HepG2 (cell line): ENCODE data around the gene HSPA1B. TPM values are rescaled to one million over a fixed set of nuclear protein-coding genes. Genes with fewer than 3 reads are reported as not detected.

Experiments used
- EED ChIP-seq: sonication (generic); formaldehyde crosslinking; IDR thresholded peaks from 2 replicates; pipeline ENCODE4 v1.5.0; 2020; ENCODE audit warnings: mild to moderate bottlenecking, missing genetic modification reagents
- ERF ChIP-seq: IDR thresholded peaks from 2 replicates; pipeline ENCODE4 v1.6.1; 2018; ENCODE audit warnings: missing biosample characterization, missing genetic modification reagents
- GFI1 ChIP-seq: sonication (generic); formaldehyde crosslinking; IDR thresholded peaks from 2 replicates; pipeline ENCODE4 v1.5.0; 2020; ENCODE audit warnings: missing genetic modification reagents, mild to moderate bottlenecking, borderline replicate concordance
- HDAC6 ChIP-seq: fragments of 200-600 bp; sonication (generic); IDR thresholded peaks from 2 replicates; pipeline ENCODE4 v1.7.0; 2017; ENCODE audit warnings: mild to moderate bottlenecking, antibody characterized with exemption, low read length, low read depth
- KDM5A ChIP-seq: fragments of 200-600 bp; sonication (generic); IDR thresholded peaks from 2 replicates; pipeline ENCODE4 v1.7.0; 2018; ENCODE audit warnings: antibody characterized with exemption, mild to moderate bottlenecking, low read length, borderline replicate concordance
- KLF11 ChIP-seq: IDR thresholded peaks from 2 replicates; pipeline ENCODE4 v1.6.1; 2016; ENCODE audit warnings: missing compliant biosample characterization
- NBN ChIP-seq: fragments of 450-650 bp; conservative IDR thresholded peaks from 2 replicates; pipeline ENCODE4 v1.6.1; 2017
- NCOA2 ChIP-seq: sonication (generic); formaldehyde crosslinking; IDR thresholded peaks from 2 replicates; pipeline ENCODE4 v1.8.0; 2022; ENCODE audit warnings: inconsistent platforms
- NR2F6 ChIP-seq, 2 experiments: IDR thresholded peaks; 2 replicates each; pipeline ENCODE4 v1.6.1; 2016; ENCODE audit warnings: antibody characterized with exemption in 1 of 2, mild to moderate bottlenecking in 1 of 2
- PLRG1 ChIP-seq: fragments of 450-650 bp; conservative IDR thresholded peaks from 2 replicates; pipeline ENCODE4 v1.6.1; 2016
- PPARG ChIP-seq: conservative IDR thresholded peaks from 2 replicates; pipeline ENCODE4 v1.6.1; 2016; ENCODE audit warnings: missing biosample characterization, missing genetic modification reagents
- REXO4 ChIP-seq: sonication (generic); formaldehyde crosslinking; IDR thresholded peaks from 2 replicates; pipeline ENCODE4 v1.8.0; 2022; ENCODE audit warnings: missing genetic modification reagents, mild to moderate bottlenecking, borderline replicate concordance
- RFX3 ChIP-seq: IDR thresholded peaks from 2 replicates; pipeline ENCODE4 v1.6.1; 2016; ENCODE audit warnings: missing biosample characterization, missing genetic modification reagents
- SP4 ChIP-seq: sonication (generic); formaldehyde crosslinking; IDR thresholded peaks from 2 replicates; pipeline ENCODE4 v1.8.1; 2023; ENCODE audit warnings: mild to moderate bottlenecking, missing genetic modification reagents
- TEAD3 ChIP-seq: optimal IDR thresholded peaks from 2 replicates; pipeline ENCODE3; 2016; ENCODE audit warnings: borderline replicate concordance
- TSC22D2 ChIP-seq: sonication (generic); formaldehyde crosslinking; IDR thresholded peaks from 2 replicates; pipeline ENCODE4 v1.5.1; 2020; ENCODE audit warnings: missing genetic modification reagents, mild to moderate bottlenecking, borderline replicate concordance
- ZNF235 ChIP-seq: sonication (generic); formaldehyde crosslinking; IDR thresholded peaks from 2 replicates; pipeline ENCODE4 v1.8.1; 2023; ENCODE audit warnings: mild to moderate bottlenecking, missing genetic modification reagents, borderline replicate concordance
- ZNF274 ChIP-seq: sonication (generic); formaldehyde crosslinking; IDR thresholded peaks from 2 replicates; pipeline ENCODE4 v1.5.1; 2020; ENCODE audit warnings: mild to moderate bottlenecking, missing genetic modification reagents
- ZNF30 ChIP-seq: sonication (generic); formaldehyde crosslinking; IDR thresholded peaks from 2 replicates; pipeline ENCODE4 v1.5.0; 2020; ENCODE audit warnings: mild to moderate bottlenecking, missing genetic modification reagents
- ZNF614 ChIP-seq: IDR thresholded peaks from 2 replicates; pipeline ENCODE4 v1.6.1; 2018; ENCODE audit warnings: missing biosample characterization, missing genetic modification reagents, inconsistent platforms, borderline replicate concordance
- ZNF660 ChIP-seq: sonication (generic); formaldehyde crosslinking; IDR thresholded peaks from 2 replicates; pipeline ENCODE4 v1.5.1; 2020; ENCODE audit warnings: mild to moderate bottlenecking, low read depth, missing genetic modification reagents, borderline replicate concordance
- ZNF780A ChIP-seq: sonication (generic); formaldehyde crosslinking; IDR thresholded peaks from 2 replicates; pipeline ENCODE4 v1.8.0; 2022; ENCODE audit warnings: mild to moderate bottlenecking, missing genetic modification reagents, moderate library complexity
- polyA plus RNA-seq, 8 experiments: library from polyadenylated mRNA; depleted of rRNA in 3 of 8; stranded (reverse) in 7 of 8; unstranded in 1 of 8; fragments of >200 nt; fragmentation: Illumina TruSeq in 4 of 8; extraction: Trizol in 4 of 8; gene quantifications; 2 replicates each; pipeline versions ENCODE4 v1.2.1 to v1.2.3, GENCODE V29; 2011 to 2016; ENCODE audit warnings: low read depth in 4 of 8, missing spikeins in 1 of 8, mixed read lengths in 1 of 8; ENCODE audit not compliant: insufficient read depth in 1 of 8
- total RNA-seq, 5 experiments: library from RNA; depleted of rRNA; stranded (reverse); fragments of >200 nt; fragmentation: Illumina TruSeq; extraction: Trizol; gene quantifications; 2 replicates each; pipeline ENCODE4 v1.2.3, GENCODE V29; 2016; ENCODE audit warnings: low read depth in 1 of 5
- TF ChIP-seq, protein P1 (sequence below): sonication (generic); formaldehyde crosslinking; IDR thresholded peaks from 2 replicates; pipeline ENCODE4 v1.9.0; 2021; ENCODE audit warnings: missing genetic modification reagents, mild to moderate bottlenecking, borderline replicate concordance
- TF ChIP-seq, protein P2 (sequence below): sonication (generic); formaldehyde crosslinking; IDR thresholded peaks from 2 replicates; pipeline ENCODE4 v1.5.0; 2020; ENCODE audit warnings: missing genetic modification reagents
- TF ChIP-seq, protein P3 (sequence below): sonication (generic); formaldehyde crosslinking; IDR thresholded peaks from 2 replicates; pipeline ENCODE4 v1.4.0; 2020; ENCODE audit warnings: mild to moderate bottlenecking, missing genetic modification reagents
- TF ChIP-seq, protein P4 (sequence below): IDR thresholded peaks from 2 replicates; pipeline ENCODE4 v1.6.1; 2016
- TF ChIP-seq, protein P5 (sequence below): sonication (generic); formaldehyde crosslinking; IDR thresholded peaks from 2 replicates; pipeline ENCODE4 v1.4.0; 2020; ENCODE audit warnings: low read depth, mild to moderate bottlenecking, missing genetic modification reagents

The HSPA1B gene
- total and polyA plus RNA-seq, 2 of the 13 experiments (the other 11 are each of a cell fraction or from before 2014, with no cell fraction given) = 26.0 to 186 TPM

DNA sequence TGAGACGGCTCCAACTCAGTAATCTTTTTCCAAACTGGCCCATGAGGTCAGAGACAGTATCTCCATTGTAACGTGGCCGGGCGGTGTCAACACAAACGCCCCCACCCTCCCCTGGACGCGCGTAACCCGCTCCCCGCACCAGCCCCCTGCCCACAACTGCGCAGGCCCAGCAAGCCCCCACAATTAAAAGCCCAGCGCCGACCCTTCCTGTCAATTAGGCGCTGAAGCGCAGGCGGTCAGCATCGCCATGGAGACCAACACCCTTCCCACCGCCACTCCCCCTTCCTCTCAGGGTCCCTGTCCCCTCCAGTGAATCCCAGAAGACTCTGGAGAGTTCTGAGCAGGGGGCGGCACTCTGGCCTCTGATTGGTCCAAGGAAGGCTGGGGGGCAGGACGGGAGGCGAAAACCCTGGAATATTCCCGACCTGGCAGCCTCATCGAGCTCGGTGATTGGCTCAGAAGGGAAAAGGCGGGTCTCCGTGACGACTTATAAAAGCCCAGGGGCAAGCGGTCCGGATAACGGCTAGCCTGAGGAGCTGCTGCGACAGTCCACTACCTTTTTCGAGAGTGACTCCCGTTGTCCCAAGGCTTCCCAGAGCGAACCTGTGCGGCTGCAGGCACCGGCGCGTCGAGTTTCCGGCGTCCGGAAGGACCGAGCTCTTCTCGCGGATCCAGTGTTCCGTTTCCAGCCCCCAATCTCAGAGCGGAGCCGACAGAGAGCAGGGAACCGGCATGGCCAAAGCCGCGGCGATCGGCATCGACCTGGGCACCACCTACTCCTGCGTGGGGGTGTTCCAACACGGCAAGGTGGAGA, 12.3 kb upstream of the HSPA1B start, which contains the start of the genes HSPA1A and HSPA1L (continued):
- TF ChIP-seq NBN = no peak
- TF ChIP-seq ZNF235 (CRISPR knock-in tag) = no peak
- TF ChIP-seq, protein P1, sequence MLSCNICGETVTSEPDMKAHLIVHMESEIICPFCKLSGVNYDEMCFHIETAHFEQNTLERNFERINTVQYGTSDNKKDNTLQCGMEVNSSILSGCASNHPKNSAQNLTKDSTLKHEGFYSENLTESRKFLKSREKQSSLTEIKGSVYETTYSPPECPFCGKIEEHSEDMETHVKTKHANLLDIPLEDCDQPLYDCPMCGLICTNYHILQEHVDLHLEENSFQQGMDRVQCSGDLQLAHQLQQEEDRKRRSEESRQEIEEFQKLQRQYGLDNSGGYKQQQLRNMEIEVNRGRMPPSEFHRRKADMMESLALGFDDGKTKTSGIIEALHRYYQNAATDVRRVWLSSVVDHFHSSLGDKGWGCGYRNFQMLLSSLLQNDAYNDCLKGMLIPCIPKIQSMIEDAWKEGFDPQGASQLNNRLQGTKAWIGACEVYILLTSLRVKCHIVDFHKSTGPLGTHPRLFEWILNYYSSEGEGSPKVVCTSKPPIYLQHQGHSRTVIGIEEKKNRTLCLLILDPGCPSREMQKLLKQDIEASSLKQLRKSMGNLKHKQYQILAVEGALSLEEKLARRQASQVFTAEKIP (CRISPR knock-in tag) = no peak
- TF ChIP-seq ZNF780A (CRISPR knock-in tag) = no peak
- peak; percentile 64 for TF ChIP-seq RFX3 (CRISPR knock-in tag)
- TF ChIP-seq KLF11 = no peak; the same call in 1 of the 2 replicates
- no peak; the same call in 1 of the 2 replicates for TF ChIP-seq KDM5A
- TF ChIP-seq, protein P2, sequence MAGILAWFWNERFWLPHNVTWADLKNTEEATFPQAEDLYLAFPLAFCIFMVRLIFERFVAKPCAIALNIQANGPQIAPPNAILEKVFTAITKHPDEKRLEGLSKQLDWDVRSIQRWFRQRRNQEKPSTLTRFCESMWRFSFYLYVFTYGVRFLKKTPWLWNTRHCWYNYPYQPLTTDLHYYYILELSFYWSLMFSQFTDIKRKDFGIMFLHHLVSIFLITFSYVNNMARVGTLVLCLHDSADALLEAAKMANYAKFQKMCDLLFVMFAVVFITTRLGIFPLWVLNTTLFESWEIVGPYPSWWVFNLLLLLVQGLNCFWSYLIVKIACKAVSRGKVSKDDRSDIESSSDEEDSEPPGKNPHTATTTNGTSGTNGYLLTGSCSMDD (CRISPR knock-in tag) = no peak
- TF ChIP-seq NR2F6 (IDR thresholded peaks at IDR 0.05) = no peak
- no peak for TF ChIP-seq NR2F6 (CRISPR knock-in tag; IDR thresholded peaks at IDR 0.05)
- 0 out of 2 replicates have a peak, but pooled peaks have one; percentile 26 for TF ChIP-seq REXO4
- TF ChIP-seq, protein P3, sequence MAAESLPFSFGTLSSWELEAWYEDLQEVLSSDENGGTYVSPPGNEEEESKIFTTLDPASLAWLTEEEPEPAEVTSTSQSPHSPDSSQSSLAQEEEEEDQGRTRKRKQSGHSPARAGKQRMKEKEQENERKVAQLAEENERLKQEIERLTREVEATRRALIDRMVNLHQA (CRISPR knock-in tag) = no peak
- no peak for TF ChIP-seq HDAC6
- TF ChIP-seq PPARG = 0 out of 2 replicates have a peak, but pooled peaks have one; percentile 40
- TF ChIP-seq NCOA2 (CRISPR knock-in tag) = peak; percentile 40; the same call in 1 of the 2 replicates
- TF ChIP-seq ZNF274 (CRISPR knock-in tag) = no peak
- TF ChIP-seq PLRG1 = no peak
- no peak for TF ChIP-seq ZNF660
- TF ChIP-seq TEAD3 (CRISPR knock-in tag) = peak; percentile 51
- peak; percentile 54; the same call in 1 of the 2 replicates for TF ChIP-seq SP4 (CRISPR knock-in tag)
- no peak for TF ChIP-seq ZNF614
- TF ChIP-seq, protein P4, sequence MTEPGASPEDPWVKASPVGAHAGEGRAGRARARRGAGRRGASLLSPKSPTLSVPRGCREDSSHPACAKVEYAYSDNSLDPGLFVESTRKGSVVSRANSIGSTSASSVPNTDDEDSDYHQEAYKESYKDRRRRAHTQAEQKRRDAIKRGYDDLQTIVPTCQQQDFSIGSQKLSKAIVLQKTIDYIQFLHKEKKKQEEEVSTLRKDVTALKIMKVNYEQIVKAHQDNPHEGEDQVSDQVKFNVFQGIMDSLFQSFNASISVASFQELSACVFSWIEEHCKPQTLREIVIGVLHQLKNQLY (CRISPR knock-in tag) = no peak
- 0 out of 2 replicates have a peak, but pooled peaks have one; percentile 39 for TF ChIP-seq EED
- TF ChIP-seq, protein P5, sequence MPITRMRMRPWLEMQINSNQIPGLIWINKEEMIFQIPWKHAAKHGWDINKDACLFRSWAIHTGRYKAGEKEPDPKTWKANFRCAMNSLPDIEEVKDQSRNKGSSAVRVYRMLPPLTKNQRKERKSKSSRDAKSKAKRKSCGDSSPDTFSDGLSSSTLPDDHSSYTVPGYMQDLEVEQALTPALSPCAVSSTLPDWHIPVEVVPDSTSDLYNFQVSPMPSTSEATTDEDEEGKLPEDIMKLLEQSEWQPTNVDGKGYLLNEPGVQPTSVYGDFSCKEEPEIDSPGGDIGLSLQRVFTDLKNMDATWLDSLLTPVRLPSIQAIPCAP (CRISPR knock-in tag) = no peak
- peak; percentile 40; the same call in 1 of the 2 replicates for TF ChIP-seq TSC22D2 (CRISPR knock-in tag)
- TF ChIP-seq ZNF30 = no peak
- TF ChIP-seq ERF (CRISPR knock-in tag) = no peak; the same call in 1 of the 2 replicates
- no peak; the same call in 1 of the 2 replicates for TF ChIP-seq GFI1 (CRISPR knock-in tag)
